ENCODE results near the gene JAK1. TPM values are rescaled to one million over a fixed set of nuclear protein-coding genes. Genes with fewer than 3 reads are reported as not detected.
A peak's percentile ranks its signal among the peaks of the same experiment; 100 is the strongest.

Gene JAK1
- total and polyA plus RNA-seq, 2 experiments from 2014 or later = 24.9 to 41.3 TPM

DNA sequence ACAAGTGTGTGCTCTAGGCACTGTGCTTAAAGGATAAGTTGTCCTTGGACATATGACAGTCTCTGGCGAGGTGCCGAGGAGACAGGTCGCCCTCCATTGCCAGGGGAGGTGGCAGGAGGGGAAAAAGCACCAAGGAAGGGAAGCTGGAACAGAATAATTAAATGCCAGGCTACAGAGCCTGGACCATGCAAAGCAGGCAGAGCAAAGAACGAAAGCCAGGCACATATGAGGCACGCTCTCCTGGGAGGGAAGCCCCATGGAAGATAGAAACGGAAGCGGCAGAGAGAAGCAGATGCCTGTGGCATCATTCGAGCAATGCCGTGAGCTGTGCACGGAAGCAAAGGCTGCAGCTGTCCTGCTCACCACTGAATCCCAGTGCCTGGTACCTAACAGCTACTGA lies 91.2 kb downstream of the JAK1 start:
- Histone ChIP-seq H3K4me1 (ENCODE audit: low read depth) (peaks cover 18% of the 10 kb centered on the region), H3K4me3 (no peak overlapping the region), H3K27ac (peak overlapping the region; percentile 85), H3K27me3 (no peaks in the 10 kb centered on the region), H3K36me3 (no peaks in the 10 kb centered on the region), H3K9me3 (ENCODE audit: low read depth) (no peaks in the 10 kb centered on the region)
- TF ChIP-seq, protein P1, sequence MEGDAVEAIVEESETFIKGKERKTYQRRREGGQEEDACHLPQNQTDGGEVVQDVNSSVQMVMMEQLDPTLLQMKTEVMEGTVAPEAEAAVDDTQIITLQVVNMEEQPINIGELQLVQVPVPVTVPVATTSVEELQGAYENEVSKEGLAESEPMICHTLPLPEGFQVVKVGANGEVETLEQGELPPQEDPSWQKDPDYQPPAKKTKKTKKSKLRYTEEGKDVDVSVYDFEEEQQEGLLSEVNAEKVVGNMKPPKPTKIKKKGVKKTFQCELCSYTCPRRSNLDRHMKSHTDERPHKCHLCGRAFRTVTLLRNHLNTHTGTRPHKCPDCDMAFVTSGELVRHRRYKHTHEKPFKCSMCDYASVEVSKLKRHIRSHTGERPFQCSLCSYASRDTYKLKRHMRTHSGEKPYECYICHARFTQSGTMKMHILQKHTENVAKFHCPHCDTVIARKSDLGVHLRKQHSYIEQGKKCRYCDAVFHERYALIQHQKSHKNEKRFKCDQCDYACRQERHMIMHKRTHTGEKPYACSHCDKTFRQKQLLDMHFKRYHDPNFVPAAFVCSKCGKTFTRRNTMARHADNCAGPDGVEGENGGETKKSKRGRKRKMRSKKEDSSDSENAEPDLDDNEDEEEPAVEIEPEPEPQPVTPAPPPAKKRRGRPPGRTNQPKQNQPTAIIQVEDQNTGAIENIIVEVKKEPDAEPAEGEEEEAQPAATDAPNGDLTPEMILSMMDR (IDR thresholded peaks at IDR 0.05; ENCODE audit: low read depth, low read length) = no peak
- no peak for DNase-seq (ENCODE audit: low read depth in 1 of 2, low spot score in 1 of 2)

DNA sequence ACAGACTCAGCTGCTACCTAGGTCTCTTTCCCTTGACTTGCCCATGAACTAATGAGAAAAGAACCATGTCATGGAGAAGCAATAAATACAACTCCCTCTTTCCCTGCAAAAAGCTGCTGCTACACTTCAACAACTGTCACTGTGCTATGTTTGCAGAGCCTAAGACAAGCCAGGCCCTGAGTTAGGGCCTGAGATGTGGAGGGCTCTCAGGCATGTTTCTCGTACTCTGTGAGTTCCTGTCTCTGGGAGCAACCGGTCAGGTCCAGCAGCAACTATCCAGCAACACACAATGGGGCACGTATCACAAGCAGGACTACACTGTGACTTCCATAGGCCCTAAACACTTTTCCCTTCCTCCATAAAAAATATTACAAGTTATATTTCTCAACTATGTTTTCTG lies 91.7 kb downstream of the JAK1 start:
- H3K4me1 ChIP-seq (ENCODE audit: low read depth) = peaks cover 18% of the 10 kb centered on the region
- peak overlapping the region; percentile 85 for H3K27ac ChIP-seq
- H3K9me3 ChIP-seq (ENCODE audit: low read depth) = no peaks in the 10 kb centered on the region
- TF ChIP-seq, protein P1 (IDR thresholded peaks at IDR 0.05; ENCODE audit: low read depth, low read length) = no peak
- no peak overlapping the region for H3K4me3 ChIP-seq
- no peaks in the 10 kb centered on the region for H3K27me3 ChIP-seq
- H3K36me3 ChIP-seq = no peaks in the 10 kb centered on the region
- peak in 1 of 2 donors; percentile 78 for DNase-seq (ENCODE audit: low read depth in 1 of 2, low spot score in 1 of 2)

DNA sequence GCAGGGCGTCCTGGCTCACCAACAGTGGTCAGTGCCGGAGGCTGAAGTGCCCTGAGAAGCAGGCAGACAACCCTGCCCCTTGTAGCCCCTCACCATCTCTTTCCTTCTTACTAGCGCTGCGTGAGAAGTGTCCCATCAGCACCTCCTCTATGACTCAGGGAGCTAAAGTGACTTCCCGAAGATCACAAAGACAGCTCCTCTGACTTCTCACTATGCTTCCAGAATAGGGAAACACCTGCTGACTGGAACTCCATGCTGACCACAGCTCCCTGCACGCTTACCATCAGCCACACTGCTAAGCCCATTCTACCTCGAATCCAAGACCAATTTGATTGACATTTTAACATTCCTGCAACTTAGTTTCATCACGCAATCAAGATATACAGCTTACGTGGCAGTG lies 92.8 kb downstream of the JAK1 start:
- H3K9me3 ChIP-seq (ENCODE audit: low read depth) = no peaks in the 10 kb centered on the region
- DNase-seq (ENCODE audit: low read depth in 1 of 2, low spot score in 1 of 2) = no peak
- H3K27ac ChIP-seq = peak overlapping the region; percentile 85
- no peaks in the 10 kb centered on the region for H3K36me3 ChIP-seq
- H3K27me3 ChIP-seq = no peaks in the 10 kb centered on the region
- TF ChIP-seq, protein P1 (IDR thresholded peaks at IDR 0.05; ENCODE audit: low read depth, low read length) = no peak
- H3K4me3 ChIP-seq = no peak overlapping the region
- H3K4me1 ChIP-seq (ENCODE audit: low read depth) = peaks cover 14% of the 10 kb centered on the region

DNA sequence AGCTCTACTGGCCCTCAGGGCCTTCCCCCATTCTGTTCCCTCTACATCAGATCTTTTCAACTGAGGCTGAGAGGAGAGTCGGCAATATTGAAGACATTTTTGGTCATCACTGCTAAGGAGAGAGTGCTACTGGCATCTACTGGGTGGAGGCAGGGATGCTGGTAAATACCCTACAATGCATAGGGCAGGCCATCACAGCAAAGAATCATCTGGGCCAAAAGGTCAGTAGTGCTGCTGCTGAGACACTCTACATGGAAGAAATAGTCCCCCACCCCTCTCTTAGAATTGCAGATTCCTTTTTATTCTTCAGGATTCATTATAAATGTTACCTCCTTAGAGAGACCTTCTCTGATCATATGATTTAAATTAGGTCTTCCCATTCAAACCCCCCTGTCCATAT lies 94.3 kb downstream of the JAK1 start:
- Histone ChIP-seq H3K27me3 (no peaks in the 10 kb centered on the region), H3K4me3 (no peak overlapping the region), H3K9me3 (ENCODE audit: low read depth) (no peaks in the 10 kb centered on the region), H3K4me1 (ENCODE audit: low read depth) (peaks cover 14% of the 10 kb centered on the region), H3K27ac (no peak overlapping the region), H3K36me3 (peaks cover 5% of the 10 kb centered on the region)
- TF ChIP-seq, protein P1 (IDR thresholded peaks at IDR 0.05; ENCODE audit: low read depth, low read length) = no peak
- no peak for DNase-seq (ENCODE audit: low read depth in 1 of 2, low spot score in 1 of 2)

DNA sequence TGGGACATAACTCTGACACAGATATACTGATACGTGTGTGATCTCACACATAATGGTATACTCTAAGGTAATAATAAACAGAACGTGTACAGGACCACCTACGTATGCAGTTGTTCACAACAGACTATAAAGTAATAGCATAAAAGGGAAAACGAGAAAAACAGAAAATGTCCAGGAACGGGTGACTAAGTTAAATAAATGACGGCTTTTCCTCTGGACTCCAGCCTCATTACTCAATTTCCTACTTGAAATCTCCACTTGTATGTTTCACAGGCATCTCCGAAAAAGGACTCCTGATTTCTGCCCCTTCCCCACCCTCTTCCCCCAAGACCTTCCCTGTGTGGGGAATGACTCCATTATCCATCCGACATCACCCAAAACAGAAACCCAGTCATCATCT lies 95.1 kb downstream of the JAK1 start:
- TF ChIP-seq, protein P1 (IDR thresholded peaks at IDR 0.05; ENCODE audit: low read depth, low read length) = no peak
- H3K27ac ChIP-seq = no peak overlapping the region
- H3K4me3 ChIP-seq = no peak overlapping the region
- peaks cover 14% of the 10 kb centered on the region for H3K4me1 ChIP-seq (ENCODE audit: low read depth)
- H3K36me3 ChIP-seq = peaks cover 10% of the 10 kb centered on the region
- H3K27me3 ChIP-seq = no peaks in the 10 kb centered on the region
- DNase-seq (ENCODE audit: low read depth in 1 of 2, low spot score in 1 of 2) = no peak
- H3K9me3 ChIP-seq (ENCODE audit: low read depth) = no peaks in the 10 kb centered on the region

DNA sequence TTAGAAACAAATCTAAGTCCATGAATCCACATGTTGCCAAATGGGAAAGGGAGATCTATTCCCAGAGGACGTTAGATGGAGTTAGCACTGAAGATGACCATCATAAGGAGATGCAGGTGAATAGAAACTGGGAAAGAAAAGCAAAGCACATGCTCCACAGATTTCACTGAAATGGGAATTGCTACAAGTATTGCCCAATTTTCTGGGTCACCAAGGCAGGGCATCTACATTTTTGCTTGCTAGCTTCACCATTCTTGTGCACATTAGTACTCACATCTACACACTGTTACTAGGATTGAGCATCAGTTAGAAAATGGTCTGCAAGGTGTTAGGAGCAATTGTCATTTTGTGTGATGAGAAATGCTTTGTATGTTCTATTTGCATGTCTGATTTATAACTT lies 99.1 kb downstream of the JAK1 start:
- Histone ChIP-seq H3K27me3 (no peaks in the 10 kb centered on the region), H3K27ac (no peak overlapping the region), H3K36me3 (peaks cover 11% of the 10 kb centered on the region), H3K9me3 (ENCODE audit: low read depth) (no peaks in the 10 kb centered on the region), H3K4me1 (ENCODE audit: low read depth) (no peaks in the 10 kb centered on the region), H3K4me3 (no peak overlapping the region)
- TF ChIP-seq, protein P1 (IDR thresholded peaks at IDR 0.05; ENCODE audit: low read depth, low read length) = no peak
- no peak for DNase-seq (ENCODE audit: low read depth in 1 of 2, low spot score in 1 of 2)
